KG1 (cell line): Measurements from ENCODE around the gene CRKL.

Source experiments
- DNase-seq: peaks from one replicate; lab custom pipeline; 2025; lab: John Stamatoyannopoulos, UW

The CRKL gene

DNA sequence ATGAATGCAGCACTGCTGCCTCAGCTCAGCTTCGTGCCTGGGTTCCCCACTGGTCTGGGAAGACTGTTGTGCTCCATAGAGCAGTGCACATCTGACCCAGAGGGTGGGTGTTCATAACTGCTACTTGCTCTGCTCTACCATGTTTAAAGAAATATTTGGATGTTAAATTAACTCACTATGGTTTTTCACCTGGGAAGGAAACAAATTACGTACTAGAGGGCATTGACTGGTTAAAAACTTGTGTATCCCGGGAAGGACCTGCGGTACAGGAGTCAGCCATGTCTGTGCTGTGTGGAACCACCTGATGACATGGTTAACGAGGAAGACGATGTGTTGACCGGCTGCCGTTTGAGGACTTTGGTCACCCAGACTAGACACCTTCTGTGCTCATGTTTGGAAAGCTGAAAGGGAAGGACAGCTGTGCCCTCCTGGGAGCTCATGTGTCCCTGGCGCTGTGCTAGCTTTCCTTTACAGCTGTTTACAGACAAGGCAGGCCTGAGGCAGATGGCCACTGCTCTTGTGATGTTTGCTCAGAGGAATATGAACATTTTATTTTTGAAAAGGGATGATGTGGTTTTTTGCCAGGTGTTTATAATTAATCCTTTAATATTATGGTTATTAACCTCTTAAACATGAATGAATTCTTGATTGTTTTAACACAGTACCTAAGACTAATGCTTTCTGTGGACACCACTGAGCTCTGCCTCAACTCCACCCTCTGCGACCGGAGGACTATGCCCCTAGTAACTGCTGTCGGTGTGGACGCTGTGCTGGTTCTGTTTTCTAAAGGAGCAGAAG lies 35.5 kb downstream of the CRKL start:
- no peak for DNase-seq

DNA sequence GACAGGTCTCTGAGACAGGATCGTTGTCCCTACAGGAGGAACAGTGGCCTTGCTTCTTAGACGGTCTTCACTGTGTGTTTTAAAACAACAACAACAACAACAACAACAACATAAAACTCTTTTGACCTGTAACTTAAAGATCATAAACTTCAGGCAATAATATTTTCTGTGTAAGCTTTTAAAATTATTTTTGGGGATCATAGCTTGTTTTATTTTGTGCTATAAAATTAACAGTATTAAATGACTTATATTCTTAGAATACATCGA lies 36.1 kb downstream of the CRKL start:
- DNase-seq, result no peak

DNA sequence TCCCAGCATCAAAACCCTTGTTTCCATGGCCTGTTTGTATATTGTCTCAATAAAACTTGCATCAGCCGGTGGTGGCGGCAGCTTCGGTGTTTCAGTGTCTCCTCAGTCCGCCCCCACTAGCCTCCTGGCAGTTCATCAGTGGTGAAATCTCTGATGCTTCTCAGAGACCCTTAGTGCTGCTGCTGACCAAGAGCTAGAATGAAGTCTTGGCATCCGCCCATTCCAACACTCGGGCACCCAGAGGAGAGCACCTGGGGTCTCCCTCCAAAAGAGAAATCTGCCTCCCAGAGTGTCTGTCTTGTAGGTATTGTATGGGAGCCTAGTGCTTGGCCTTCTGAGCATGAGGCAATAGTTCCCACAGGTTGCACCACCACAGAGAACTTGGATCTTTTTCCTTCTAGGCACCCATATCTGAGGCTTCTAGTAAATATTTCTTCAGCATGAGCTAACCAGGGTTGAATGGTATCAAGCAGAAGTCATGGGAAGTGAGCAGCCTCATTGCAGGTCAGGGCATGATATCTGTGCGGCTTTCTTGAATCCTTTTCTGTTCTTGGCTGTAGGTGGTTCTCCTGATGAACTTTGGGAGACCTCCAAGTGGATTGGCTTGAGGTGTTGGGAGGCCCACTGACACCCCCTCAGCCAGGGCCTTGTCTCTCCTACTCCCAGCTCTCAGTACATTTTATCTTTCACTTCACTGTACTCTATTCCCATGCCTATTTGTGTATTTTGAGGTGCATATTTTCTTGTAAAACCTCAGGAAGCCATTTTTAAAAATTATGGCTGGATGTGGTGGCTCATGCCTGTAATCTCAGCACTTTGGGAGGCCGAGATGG lies 36.7 kb downstream of the CRKL start:
- no peak for DNase-seq

DNA sequence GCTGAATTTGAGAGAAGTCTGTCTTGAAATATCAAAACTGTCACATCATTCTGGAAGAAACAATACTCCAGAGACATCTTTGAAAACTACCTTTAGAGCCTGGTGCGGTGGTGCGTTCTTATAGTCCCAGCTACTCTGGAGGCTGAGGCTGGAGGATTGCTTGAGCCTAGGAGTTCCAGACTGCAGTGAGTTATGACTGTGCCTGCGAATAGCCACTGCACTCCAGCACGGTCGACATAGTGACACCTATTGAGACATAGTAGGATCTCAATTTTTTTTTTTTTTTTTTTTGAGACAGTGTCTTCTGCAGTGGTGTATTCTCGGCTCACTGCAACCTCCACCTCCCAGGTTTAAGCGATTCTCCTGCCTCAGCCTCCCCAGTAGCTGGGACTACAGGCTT lies 38.3 kb downstream of the CRKL start:
- no peak for DNase-seq

DNA sequence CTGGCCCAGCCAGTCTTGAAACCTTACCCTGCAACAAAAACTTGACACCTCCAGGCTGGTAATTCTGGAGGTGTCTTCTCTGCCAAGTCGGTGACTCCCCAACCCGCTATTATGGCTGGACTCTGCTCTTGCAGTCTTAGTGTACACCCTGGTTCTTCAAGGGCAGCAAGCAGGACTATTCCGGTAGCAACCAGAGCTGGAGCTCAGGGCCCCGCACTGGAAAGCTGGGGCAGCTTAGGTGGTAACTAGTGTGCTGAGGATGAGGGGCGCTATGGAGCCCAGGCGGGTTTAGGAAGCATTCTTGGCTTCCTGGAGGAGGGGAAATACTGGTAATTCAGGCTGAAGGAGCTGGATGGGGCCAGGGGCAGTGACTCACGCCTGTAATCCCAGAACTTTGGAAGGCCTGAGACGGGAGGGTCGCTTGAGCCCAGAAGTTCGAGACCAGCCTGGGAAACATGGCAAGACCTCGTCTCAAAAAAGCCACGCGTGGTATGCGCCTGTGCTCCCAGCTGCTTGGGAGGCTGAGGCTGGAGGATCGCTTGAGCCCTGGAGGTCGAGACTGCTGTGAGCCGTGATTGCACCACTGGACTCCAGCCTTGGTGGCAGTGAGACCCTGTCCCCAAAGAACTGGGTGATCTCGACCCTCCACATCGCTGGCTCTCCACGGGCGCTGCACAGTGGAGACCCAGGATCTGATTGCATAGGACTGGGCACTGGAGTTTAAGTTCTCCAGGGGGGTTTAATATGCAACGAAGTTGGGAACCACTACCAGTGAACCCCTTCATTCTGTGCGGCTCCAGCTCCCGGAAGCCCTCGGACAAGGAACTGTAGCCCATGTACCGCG lies 39.3 kb downstream of the CRKL start:
- no peak for DNase-seq

DNA sequence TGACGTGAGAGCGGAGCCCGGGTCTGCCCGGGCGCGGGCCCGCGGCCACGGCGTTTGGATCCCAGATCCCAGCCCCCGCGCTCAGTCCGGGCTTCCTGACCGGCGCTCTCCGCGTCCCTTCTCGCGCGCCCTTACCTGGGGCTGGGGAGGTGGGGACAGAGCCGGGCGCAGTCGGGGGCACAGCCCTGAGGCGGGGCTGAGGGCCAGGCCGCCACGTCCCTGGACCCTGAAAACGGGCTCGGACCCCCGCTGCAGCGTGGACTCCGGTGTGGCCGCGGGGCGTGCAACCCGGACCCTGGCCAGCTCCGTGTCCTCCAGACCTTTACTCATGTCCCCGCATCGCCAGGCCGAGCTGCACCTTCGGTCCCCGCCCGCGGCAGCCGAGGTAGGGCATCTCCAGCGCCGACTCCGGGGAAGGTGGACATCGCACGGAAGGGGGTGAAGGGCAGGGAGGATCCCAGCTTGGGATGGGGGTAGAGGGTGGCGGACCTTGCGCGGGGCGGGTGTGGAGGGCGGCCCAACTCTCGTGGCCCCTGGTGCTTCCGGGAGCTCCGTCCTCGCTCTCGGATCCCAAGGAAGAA lies 40.0 kb downstream of the CRKL start:
- DNase-seq, result no peak

DNA sequence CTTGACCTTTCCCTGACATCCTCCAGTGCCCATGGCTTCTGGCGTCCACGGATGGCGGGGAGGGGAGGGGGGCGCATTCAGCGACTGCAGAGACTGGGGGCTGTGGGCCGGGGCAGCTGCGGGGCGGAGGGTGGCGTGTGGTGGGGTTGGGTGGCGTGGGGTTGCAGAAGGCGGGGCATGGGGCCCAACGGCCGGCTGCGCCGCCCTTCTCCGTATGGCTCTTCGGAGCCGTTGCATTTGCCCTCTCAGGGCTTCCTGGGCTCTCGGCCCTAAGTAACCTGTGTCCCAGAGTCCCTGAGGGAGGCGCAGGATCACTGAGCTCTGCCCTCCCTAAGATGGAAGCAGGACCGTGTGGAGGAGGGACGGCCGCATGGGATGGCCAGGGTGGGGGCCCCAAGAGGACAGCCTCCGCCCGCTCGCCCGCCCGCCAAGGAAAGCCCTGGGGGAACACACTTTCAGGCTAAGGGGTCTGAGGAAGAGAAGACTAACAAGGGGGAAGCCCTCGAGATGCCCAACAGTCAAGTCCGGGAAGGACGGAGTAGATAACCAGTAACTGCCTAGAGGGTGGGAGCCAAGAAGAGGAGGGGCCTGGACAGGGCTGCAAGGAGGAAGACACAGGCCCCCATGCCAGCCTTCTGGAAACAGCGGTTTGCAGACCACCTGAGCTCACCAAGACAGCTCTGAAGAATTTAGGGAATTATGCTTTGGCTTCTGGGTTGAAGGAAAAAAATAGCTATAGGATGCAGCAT lies 40.6 kb downstream of the CRKL start:
- no peak for DNase-seq

DNA sequence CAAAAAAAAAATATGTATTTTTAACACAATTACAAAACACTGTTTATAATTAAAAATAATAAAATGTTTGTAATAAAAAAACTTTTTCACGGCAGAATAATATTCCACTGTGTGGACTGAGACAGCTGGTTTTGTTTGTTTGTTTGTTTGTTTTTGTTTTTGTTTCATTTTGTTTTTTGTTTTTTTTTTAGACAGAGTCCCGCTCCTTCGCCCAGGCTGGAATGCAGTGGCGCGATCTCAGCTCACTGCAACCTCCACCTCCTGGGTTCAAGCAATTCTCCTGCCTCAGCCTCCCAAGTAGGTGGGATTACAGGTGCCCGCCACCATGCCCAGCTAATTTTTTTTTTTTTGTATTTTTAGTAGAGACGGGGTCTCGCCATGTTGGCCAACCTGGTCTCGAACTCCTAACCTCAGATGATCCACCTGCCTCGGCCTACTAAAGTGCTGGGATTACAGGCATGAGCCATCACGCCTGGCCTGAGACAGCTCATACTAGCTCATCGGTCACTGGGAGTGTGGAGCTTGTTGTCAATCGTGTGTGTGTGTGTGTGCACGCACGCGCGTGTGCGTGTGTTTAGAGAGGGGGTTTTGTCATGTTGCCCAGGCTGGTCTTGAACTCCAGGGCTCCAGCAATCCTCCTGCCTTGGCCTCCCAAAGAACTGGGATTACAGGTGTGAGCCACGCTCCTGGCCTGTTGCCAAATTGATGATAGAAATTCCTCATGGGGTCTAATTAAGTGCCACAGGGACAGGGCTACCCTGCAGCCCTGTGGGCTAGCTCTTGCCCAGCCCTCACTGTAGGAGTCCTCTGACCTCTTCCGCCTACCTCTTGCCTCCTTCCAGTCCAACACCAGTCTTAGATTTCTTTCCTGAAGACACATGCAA lies 42.6 kb downstream of the CRKL start:
- no peak for DNase-seq

DNA sequence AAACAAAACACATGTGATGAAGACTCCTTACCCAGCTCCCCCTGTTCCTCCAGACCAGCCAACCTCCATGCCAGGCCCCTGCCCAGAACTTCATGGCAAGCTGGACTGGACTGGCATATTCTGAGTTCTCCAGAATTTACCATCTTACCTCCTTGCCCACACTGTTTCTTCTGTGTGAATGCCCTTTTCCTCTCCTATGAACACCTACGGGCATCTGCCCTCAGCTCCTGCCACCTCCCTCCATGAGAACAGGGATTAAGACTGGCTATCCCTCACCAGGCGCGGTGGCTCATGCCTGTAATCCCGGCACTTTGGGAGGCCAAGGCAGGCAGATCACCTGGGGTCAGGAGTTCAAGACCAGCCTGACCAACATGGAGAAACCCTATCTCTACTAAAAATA lies 43.4 kb downstream of the CRKL start:
- DNase-seq, result no peak

DNA sequence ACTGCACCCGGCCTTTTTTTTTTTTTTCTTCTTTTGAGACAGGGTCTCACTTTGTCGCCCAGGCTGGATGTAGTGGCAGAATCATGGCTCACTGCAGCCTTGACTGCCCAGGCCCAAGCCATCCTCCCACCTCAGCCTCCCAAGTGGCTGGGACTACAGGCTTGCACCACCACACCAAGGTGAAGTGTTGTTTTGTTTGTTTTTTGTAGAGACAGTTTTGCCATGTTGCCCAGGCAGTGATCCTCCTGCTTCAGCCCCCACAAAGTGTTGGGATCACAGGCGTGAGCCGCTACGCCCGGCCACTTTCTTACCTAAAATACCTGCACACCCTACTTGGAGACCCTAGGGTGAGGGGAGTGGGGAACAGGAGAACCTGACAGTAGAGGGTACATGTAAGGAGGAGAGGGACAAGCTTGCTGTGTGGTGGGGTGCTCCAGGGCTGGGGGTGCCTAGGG lies 45.3 kb downstream of the CRKL start:
- DNase-seq, result no peak

DNA sequence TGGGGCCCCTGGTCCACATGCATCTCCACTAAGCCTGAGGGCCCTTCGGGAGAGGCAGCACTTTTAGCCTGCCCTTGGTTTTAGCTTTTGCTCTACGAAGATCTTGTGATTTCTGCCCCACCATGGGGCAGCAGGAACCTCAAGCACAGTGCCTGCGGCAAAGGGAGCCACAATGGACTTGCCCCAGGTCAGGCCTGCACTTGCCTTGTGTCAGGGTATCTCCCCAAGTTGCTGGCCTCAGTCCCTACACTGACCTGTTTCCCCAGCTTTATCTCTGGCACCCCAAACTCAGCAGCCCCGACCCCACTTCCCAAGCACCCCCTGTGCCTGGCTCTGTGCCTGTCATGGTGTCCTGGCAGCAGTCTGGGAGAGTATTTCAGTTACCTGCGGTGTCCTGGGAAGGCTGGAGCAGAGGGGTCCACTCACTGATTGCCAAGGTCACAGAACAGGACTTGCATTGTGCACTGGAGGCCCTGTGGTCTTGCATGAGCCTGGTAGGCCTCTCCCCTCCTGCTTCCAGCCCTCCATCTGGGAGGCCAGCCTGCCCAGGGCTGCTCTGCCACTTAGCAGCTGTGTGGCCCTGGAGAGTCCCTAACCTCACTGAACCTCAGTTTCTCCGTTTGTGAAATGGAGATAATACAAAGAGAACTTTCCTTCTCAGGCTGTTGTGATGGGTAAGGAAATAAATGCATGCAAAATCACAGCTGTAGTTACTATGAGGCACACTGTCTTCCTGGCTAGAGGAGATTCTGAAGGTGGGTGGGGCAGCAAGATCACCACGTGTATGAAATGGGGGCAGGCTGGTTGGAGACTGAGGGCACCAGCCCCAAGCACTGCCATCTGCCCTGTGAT lies 46.2 kb downstream of the CRKL start:
- no peak for DNase-seq

DNA sequence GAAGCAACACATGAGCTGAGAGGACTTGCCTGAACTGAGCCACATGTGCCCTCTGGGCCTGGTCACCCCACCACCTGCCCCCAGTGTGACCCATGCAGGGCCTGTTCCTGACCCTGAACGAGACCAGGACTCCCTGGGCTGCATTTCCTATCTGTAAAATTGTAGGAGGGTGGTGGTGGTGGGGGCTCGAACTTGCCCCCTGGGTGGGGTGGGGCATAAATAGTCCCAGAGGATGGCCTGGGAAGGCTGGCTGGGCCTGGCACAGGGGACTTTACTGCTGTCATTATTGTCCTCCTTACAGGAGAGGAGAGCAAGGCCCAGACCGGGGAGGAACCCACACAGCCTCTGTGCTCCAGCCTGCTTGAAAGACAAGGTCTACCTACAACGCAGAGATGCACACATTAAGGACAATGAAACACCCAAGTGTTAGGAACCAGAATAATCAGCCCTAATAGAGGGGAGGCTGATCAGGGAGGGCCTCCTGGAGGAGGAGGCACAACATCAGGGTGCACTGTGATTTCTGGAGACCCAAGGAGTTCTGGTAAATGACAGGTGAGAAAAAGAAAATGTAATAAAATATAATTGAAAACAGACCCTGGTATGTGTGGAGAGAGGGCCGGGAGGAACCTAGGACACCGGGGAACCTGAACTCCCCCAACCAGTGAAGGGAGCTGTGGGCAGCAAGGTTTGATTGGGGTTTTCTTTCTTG lies 47.0 kb downstream of the CRKL start:
- DNase-seq, result no peak

DNA sequence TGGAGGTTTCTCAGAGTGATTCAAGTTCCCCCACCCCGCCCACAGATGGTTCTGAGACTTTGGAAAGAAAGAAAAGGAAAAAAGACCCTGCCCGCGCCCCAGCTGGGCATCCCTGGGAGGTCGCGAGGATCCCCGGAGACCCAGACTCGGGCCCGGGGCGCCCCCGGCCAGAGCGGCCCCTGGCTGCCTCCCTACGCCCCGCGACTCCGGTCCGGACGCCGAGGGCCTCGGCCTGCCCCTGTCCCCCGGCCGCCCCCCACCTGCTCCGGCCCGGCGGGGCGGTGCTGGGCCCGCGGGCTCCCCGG lies 47.5 kb downstream of the CRKL start:
- DNase-seq, result no peak

DNA sequence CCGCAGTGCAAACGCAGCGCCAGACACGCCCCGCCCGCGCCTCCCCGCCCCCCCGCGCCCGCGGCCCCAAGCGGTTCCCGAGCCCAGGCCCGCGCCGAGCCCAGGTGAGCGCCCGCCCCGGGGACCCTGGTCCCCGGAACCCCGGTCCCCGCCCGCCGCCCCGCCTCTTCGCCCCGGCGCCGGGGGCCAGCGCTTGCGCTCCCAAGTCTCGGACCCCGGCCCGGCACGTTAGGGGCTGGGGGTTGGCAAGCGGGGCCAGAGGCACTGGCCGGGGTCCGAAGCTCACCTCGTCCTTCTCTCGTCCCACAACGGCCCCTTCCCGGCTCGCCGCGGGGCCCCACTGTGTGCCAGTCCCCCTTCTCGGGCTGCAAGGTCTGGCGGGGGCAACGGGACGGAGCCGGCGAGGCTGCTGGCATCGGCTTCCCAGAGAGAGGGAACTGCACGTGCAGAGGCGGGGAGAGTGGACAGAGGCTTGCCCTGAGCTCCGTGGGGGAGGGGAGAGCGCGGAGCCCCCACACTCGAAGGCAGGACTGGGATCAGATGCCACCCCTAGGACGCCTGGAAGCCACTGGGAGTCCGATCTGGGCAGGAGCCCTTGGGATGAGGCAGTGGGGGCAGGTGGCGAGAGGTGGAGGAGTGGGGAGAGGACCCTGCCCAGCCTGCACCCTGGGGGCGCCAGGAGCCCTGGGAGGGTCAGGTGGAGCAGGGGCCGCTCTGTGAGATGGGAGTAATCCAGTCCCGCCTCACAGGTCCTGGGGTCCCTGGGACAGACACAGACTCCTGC lies 48.1 kb downstream of the CRKL start:
- no peak for DNase-seq

DNA sequence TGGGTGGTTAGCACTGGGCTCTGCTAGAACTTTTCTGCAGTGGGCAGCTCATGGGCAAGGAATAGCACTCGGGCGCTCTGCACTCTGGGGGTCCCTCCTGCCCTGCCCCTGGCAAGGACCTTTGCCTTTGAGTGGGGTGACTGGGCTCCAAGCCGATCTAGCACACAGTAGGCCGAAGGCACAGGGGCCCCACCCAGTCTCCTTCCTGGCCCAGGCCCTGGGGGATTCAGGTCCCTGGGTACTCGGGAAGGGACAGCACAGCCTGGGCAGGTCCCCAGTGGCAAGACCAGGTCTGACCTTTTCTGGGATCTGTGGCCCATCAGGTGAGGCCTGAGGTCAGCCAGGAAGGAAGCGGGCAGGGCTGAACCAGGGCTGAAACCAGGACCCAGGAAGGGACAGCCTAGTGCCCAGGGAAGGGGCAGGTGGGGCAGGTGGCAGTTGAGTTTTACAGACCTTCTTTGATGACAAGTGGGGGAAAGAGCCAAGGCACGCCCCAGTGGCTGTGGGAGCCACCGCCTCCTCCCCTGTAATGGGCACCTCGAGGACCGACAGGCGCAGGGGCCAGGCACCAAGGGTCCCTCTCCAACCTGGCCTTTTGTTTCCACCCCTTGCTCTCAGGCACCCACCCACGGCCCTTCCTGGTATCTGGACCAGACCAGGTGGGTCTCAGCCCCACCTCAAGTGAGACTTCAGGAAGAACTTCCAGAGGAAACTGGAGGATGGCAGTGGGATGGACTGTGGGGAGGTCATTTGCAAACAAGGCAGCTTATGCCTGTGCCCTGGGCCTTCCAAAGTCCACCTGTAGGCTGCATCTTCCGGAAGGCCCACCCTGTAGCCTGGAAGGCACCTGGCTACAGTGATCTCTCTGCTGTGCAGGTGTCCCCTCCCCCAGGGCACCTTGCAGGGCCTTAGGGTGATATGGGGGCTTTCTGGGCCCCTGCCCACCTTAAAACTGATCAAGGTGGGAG lies 49.0 kb downstream of the CRKL start:
- DNase-seq, result no peak

DNA sequence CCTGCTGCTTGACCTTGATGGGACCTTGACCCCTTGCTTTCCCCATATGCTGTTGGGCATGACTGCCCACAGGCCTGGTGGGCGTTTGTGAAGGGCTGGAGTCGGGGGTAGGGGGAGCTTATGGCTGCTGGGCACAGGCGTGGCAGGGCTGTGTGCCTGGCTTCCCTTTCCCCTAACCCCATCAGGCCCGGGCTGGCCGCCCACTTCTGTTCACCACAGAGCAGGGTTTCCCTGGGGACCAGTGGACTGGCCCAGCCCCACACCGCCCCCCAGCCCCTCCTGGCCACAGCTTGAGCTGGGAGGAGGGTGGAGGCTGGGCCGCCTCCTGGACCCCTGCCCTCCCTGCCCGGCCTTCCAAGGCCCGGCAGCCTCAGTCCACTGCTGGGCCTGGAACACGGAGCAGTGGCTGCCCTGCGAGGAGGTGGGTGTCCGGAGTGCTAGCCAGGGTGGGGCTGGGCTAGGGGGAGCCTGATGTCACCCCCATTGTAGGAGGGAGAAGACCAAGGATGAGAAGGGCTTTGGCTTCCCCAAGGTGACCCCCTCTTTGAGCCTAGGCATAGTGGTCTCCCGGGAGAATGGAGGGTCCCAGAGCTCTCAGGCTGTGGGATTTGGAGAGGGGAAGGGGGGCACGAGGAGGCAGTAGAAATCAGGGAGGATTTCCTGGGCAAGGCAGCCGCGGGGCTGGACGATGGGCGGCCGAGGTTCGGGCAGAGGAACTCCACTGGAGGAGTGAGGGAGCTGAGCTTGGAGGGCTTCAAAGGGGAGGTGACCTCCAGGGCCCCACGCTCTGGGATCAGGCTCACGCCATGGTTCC lies 49.9 kb downstream of the CRKL start, which contains the start of gene AIFM3:
TSS of gene AIFM3 (plus strand) at position 373 of the 814 bp plus-strand sequence. CDS start 690 bp downstream, outside the sequence.
- DNase-seq, result no peak
